Measurements from ENCODE around the gene SPTB.

- no peak for TF ChIP-seq EP300 (IDR thresholded peaks at IDR 0.05; ENCODE audit: borderline replicate concordance)
- no peak for TF ChIP-seq USF1 (IDR thresholded peaks at IDR 0.05)
- TF ChIP-seq CREB1 (IDR thresholded peaks at IDR 0.05; ENCODE audit: low read depth), result no peak
- TF ChIP-seq RAD21 (IDR thresholded peaks at IDR 0.05; ENCODE audit: low read depth), result no peak
- TF ChIP-seq CEBPB (IDR thresholded peaks at IDR 0.05), result no peak
- no peak for TF ChIP-seq TAF1 (IDR thresholded peaks at IDR 0.05; ENCODE audit: low read depth)
- no peak for TF ChIP-seq ZBTB7A (IDR thresholded peaks at IDR 0.05; ENCODE audit: low read depth)
- no peak for TF ChIP-seq FOXM1 (IDR thresholded peaks at IDR 0.05; ENCODE audit: borderline replicate concordance, low read depth)
- no peak for TF ChIP-seq MAX (IDR thresholded peaks at IDR 0.05)
Observed at GRCh38 chr14:64725879-64726584, 153.7 kb downstream of the SPTB start.

Data from Ishikawa (cell line).